GM19239 (cell line): Measurements from ENCODE around the gene HECTD2.
A peak's percentile ranks its signal among the peaks of the same experiment; 100 is the strongest.
"Not testable (repeated sequence)": the region's sequence is repeated elsewhere in the genome, so short reads cannot be mapped to it uniquely, and the experiment has no call there.

Source experiments
- DNase-seq: peaks from one replicate; pipeline ENCODE4 v3.0.0; 2011; ENCODE audit warnings: low spot score; ENCODE audit not compliant: insufficient read length
- FAIRE-seq: peaks from 2 replicates; lab custom pipeline; 2011; peaks lifted over from hg19 to GRCh38; lab: Jason Lieb, UNC

Gene HECTD2

GRCh38 chr10:91409869-91410637 is at the start of gene HECTD2:
TSS of gene HECTD2 (plus strand) at chr10:91410344. CDS start at chr10:91410439, 95 bp downstream.
- FAIRE-seq = no peak
- DNase-seq = peak; percentile 76

GRCh38 chr10:91360461-91360860 is 49.7 kb upstream of the HECTD2 start:
- FAIRE-seq (no peak), DNase-seq (no peak)

- FAIRE-seq = not testable (repeated sequence)
These were observed 44.6 kb upstream of the HECTD2 start for GRCh38 chr10:91365519-91365918.

GRCh38 chr10:91366704-91367103 is 43.4 kb upstream of the HECTD2 start:
- DNase-seq = no peak
- no peak for FAIRE-seq

More at GRCh38 chr10:91365519-91365918, 44.6 kb upstream of the HECTD2 start:
- not testable (repeated sequence) for DNase-seq

GRCh38 chr10:91367127-91367531 is 43.0 kb upstream of the HECTD2 start:
- no peak for FAIRE-seq

GRCh38 chr10:91367558-91367957 is 42.6 kb upstream of the HECTD2 start:
- DNase-seq (no peak), FAIRE-seq (no peak)

More at GRCh38 chr10:91367127-91367531, 43.0 kb upstream of the HECTD2 start:
- DNase-seq = no peak

- not testable (repeated sequence) for FAIRE-seq, DNase-seq
These were observed 40.1 kb upstream of the HECTD2 start for GRCh38 chr10:91369978-91370589.

- DNase-seq = no peak
- no peak for FAIRE-seq
These were observed 36.1 kb upstream of the HECTD2 start for GRCh38 chr10:91374052-91374451.

- DNase-seq = no peak
- no peak for FAIRE-seq
These were observed 32.1 kb upstream of the HECTD2 start for GRCh38 chr10:91378061-91378460.

- DNase-seq = no peak
- no peak for FAIRE-seq
These were observed 29.3 kb upstream of the HECTD2 start for GRCh38 chr10:91380873-91381256.

GRCh38 chr10:91381257-91381891 is 28.8 kb upstream of the HECTD2 start:
- FAIRE-seq (no peak), DNase-seq (no peak)

GRCh38 chr10:91385306-91386085 is 24.6 kb upstream of the HECTD2 start:
- FAIRE-seq (no peak), DNase-seq (no peak)

GRCh38 chr10:91389636-91390512 is 20.3 kb upstream of the HECTD2 start:
- FAIRE-seq = peak; percentile 98
- peak; percentile 24 for DNase-seq

- DNase-seq, FAIRE-seq: not testable (repeated sequence)
These were observed 19.7 kb upstream of the HECTD2 start for GRCh38 chr10:91390513-91390825.

GRCh38 chr10:91391920-91392319 is 18.2 kb upstream of the HECTD2 start:
- FAIRE-seq (no peak), DNase-seq (no peak)

- FAIRE-seq = no peak
- no peak for DNase-seq
These were observed 3.8 kb upstream of the HECTD2 start for GRCh38 chr10:91406322-91406721.

- FAIRE-seq (peak; percentile 77), DNase-seq (peak; percentile 40)
These were observed 875 bp upstream of the HECTD2 start for GRCh38 chr10:91409069-91409868.

- DNase-seq (no peak), FAIRE-seq (no peak)
These were observed 661 bp downstream of the HECTD2 start for GRCh38 chr10:91410638-91411371.
